SH-SY5Y (cell line): Measurements from ENCODE around the gene KDR.

Experiments
- GATA2 ChIP-seq: IDR thresholded peaks from 2 replicates; pipeline ENCODE4 v1.6.1; 2011; ENCODE audit warnings: mild to moderate bottlenecking, low read depth, low read length
- GATA3 ChIP-seq: IDR thresholded peaks from 2 replicates; pipeline ENCODE4 v1.6.1; 2011; ENCODE audit warnings: low read depth, mild to moderate bottlenecking, low read length, moderate library complexity

Gene KDR

GRCh38 chr4:55125087-55125721, at the start of gene KDR:
Gene KDR, minus strand, starts transcription at chr4:55125595. Its CDS starts 302 bp downstream, at chr4:55125293.
- no peak for TF ChIP-seq GATA2
- no peak for TF ChIP-seq GATA3

GRCh38 chr4:55173580-55173979, 48.2 kb upstream of the KDR start:
- no peak for TF ChIP-seq GATA3
- no peak for TF ChIP-seq GATA2

GRCh38 chr4:55172694-55173287, 47.4 kb upstream of the KDR start:
- TF ChIP-seq GATA3 (no peak), GATA2 (no peak)

- TF ChIP-seq GATA2 (no peak), GATA3 (no peak)
These were observed 45.1 kb upstream of the KDR start for GRCh38 chr4:55170462-55170861.

- TF ChIP-seq GATA3 (no peak), GATA2 (no peak)
These were observed 44.1 kb upstream of the KDR start for GRCh38 chr4:55169352-55169961.

- TF ChIP-seq GATA3 = no peak
- TF ChIP-seq GATA2 = no peak
These were observed 37.0 kb upstream of the KDR start for GRCh38 chr4:55162396-55162795.

GRCh38 chr4:55161739-55162138, 36.3 kb upstream of the KDR start:
- TF ChIP-seq GATA2 (no peak), GATA3 (no peak)

GRCh38 chr4:55159851-55160250, 34.5 kb upstream of the KDR start:
- TF ChIP-seq GATA2 (no peak), GATA3 (no peak)

GRCh38 chr4:55158957-55159356, 33.6 kb upstream of the KDR start:
- no peak for TF ChIP-seq GATA3
- no peak for TF ChIP-seq GATA2

- no peak for TF ChIP-seq GATA3
- TF ChIP-seq GATA2 = no peak
These were observed 32.3 kb upstream of the KDR start for GRCh38 chr4:55157559-55158277.

GRCh38 chr4:55154933-55155332, 29.5 kb upstream of the KDR start:
- no peak for TF ChIP-seq GATA2
- no peak for TF ChIP-seq GATA3

- TF ChIP-seq GATA2 (no peak), GATA3 (no peak)
These were observed 29.0 kb upstream of the KDR start for GRCh38 chr4:55154290-55154880.

- TF ChIP-seq GATA2 (no peak), GATA3 (no peak)
These were observed 18.5 kb upstream of the KDR start for GRCh38 chr4:55143858-55144257.

GRCh38 chr4:55138367-55138766, 13.0 kb upstream of the KDR start:
- TF ChIP-seq GATA2 = no peak
